Hematopoietic multipotent progenitor cell treated with erythropoietin and hydrocortisone succinate and interleukin-3 and kit ligand, for 17 days (in vitro differentiated cells): ENCODE measurements around the gene RALB.
"Not testable (repeated sequence)": the region's sequence is repeated elsewhere in the genome, so short reads cannot be mapped to it uniquely, and the experiment has no call there.

Source experiments
- DNase-seq: peaks from one replicate; pipeline ENCODE4 v3.0.0-alpha.2; 2015; ENCODE audit warnings: low spot score

The RALB gene

GRCh38 chr2:120224735-120225548, 27.7 kb upstream of the RALB start:
- no peak for DNase-seq

- no peak for DNase-seq
Measured at GRCh38 chr2:120225549-120226065, 27.0 kb upstream of the RALB start.

GRCh38 chr2:120226316-120226715, 26.3 kb upstream of the RALB start:
- DNase-seq, result no peak

- DNase-seq, result no peak
Measured at GRCh38 chr2:120227111-120227991, 25.3 kb upstream of the RALB start.

- DNase-seq, result no peak
Measured at GRCh38 chr2:120228503-120228902, 24.1 kb upstream of the RALB start.

GRCh38 chr2:120229341-120229740, 23.3 kb upstream of the RALB start:
- DNase-seq, result no peak

- DNase-seq, result no peak
Measured at GRCh38 chr2:120230515-120231471, 21.9 kb upstream of the RALB start.

- DNase-seq, result no peak
Measured at GRCh38 chr2:120231564-120231973, 21.1 kb upstream of the RALB start.

- peak; percentile 21 for DNase-seq
Measured at GRCh38 chr2:120231974-120232635, 20.5 kb upstream of the RALB start.

GRCh38 chr2:120233292-120233691, 19.4 kb upstream of the RALB start:
- no peak for DNase-seq

GRCh38 chr2:120235158-120235557, 17.5 kb upstream of the RALB start:
- DNase-seq, result not testable (repeated sequence)

GRCh38 chr2:120235681-120236080, 17.0 kb upstream of the RALB start:
- DNase-seq, result no peak

GRCh38 chr2:120236316-120236715, 16.3 kb upstream of the RALB start:
- no peak for DNase-seq

- DNase-seq, result no peak
Measured at GRCh38 chr2:120236791-120237190, 15.9 kb upstream of the RALB start.

GRCh38 chr2:120237491-120237902, 15.2 kb upstream of the RALB start:
- DNase-seq, result no peak

- no peak for DNase-seq
Measured at GRCh38 chr2:120238728-120239487, 13.7 kb upstream of the RALB start.

GRCh38 chr2:120239488-120240287, 13.0 kb upstream of the RALB start:
- no peak for DNase-seq

- no peak for DNase-seq
Measured at GRCh38 chr2:120240901-120241429, 11.7 kb upstream of the RALB start.

- no peak for DNase-seq
Measured at GRCh38 chr2:120241684-120242083, 11.0 kb upstream of the RALB start.
